Lower leg skin (tissue), 3 donors: ENCODE results near the gene AOPEP.

ENCODE experiments used
- POLR2A ChIP-seq, 2 donors: fragments of 450-650 bp; IDR thresholded peaks; one replicate each; pipeline ENCODE4 v1.6.1; 2016 to 2017; ENCODE audit warnings: antibody characterized with exemption in 2 of 2, mild to moderate bottlenecking in 1 of 2, moderate library complexity in 1 of 2
- TF ChIP-seq, protein P1 (sequence below), 3 donors: fragments of 450-650 bp; IDR thresholded peaks; one replicate each; pipeline ENCODE4 v1.5.1; 2016; ENCODE audit warnings: antibody characterized with exemption in 3 of 3, mild to moderate bottlenecking in 3 of 3, moderate library complexity in 2 of 3

DNA sequence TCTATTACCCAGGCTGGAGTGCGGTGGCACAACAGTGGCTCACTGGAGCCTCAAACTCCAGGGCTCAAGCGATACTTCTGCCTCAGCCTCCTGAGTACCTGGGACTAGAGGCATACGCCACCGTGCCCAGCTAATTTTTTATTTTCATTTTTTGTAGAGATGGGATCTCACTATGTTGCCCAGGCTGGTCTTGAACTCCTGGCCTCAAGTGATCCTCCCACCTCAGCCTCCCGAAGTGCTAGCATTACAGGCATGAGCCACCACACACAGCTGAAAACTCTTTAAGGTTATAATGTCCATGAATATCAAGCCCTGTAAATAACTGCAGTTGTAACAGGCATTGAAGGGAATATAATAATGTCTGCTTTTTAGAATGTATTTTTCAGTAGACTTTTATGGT, 271.2 kb downstream of the AOPEP start:
- TF ChIP-seq POLR2A (IDR thresholded peaks at IDR 0.05) = no peak
- TF ChIP-seq, protein P1, sequence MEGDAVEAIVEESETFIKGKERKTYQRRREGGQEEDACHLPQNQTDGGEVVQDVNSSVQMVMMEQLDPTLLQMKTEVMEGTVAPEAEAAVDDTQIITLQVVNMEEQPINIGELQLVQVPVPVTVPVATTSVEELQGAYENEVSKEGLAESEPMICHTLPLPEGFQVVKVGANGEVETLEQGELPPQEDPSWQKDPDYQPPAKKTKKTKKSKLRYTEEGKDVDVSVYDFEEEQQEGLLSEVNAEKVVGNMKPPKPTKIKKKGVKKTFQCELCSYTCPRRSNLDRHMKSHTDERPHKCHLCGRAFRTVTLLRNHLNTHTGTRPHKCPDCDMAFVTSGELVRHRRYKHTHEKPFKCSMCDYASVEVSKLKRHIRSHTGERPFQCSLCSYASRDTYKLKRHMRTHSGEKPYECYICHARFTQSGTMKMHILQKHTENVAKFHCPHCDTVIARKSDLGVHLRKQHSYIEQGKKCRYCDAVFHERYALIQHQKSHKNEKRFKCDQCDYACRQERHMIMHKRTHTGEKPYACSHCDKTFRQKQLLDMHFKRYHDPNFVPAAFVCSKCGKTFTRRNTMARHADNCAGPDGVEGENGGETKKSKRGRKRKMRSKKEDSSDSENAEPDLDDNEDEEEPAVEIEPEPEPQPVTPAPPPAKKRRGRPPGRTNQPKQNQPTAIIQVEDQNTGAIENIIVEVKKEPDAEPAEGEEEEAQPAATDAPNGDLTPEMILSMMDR (IDR thresholded peaks at IDR 0.05) = no peak
